EL (cell line): ENCODE measurements around the gene RGS1.

Source experiments
- DNase-seq: peaks from one replicate; pipeline ENCODE4 v3.0.0-alpha.2; 2016

Gene RGS1

GRCh38 chr1:192584866-192585265, 9.3 kb downstream of the RGS1 start:
- no peak for DNase-seq

DNA sequence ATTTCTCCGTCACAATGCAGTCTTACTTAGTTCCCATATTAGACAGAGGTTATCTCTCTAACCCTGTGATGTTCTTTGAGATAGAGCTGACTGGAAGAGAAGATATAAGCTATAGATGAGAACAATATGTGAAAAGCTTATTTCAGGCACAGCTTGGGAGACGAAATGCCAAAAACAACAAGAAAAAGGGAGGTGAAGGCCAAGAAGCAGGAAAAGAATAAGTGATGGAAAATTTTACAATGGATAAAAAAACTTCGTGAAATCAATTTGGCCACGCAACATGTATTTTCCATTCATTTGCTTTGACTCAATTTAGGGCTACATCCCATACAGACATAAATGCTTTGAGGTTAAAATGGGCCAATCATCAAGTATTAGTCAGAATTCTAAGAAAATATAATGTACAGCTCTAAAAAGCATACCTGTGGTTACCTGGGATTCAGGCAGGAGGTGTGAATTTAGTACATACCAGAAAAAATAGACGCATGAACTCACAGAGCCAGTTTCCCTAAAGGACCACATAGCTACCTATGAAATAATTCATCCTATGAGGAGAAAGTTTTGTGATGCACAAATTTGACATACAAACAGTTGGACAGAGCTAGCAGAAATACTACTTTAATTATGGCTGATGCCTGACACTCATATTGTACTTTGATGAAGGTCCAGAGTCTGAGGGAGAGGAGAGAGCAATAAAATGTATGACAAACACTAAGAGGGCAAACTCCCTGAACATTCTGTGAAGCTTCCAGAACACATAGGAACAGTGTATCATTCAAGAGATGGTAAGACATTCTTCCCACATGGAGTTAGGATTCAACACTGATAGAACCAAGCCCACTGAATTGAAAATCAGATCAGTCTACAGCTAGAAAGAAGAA, 12.1 kb downstream of the RGS1 start:
- DNase-seq = no peak

DNA sequence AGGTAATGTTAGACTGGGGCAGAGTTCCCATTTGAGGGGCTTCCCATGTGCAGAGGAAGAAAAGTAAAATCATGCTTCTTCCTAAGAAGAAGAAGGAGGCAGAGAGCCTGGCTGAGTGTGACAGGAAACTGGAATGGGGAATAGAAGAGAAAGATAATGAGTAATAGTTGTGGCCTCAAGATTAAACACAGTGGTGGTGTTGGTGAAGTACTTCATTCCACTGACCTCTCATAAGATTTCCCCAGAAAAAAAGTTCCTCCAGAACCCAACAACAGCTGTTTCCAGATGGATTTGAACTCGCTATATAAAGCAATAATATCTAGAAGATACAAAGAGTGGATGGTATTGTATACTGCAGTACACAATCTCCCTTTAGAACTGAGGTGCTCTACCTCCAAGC, 13.0 kb downstream of the RGS1 start:
- DNase-seq = peak; percentile 30

DNA sequence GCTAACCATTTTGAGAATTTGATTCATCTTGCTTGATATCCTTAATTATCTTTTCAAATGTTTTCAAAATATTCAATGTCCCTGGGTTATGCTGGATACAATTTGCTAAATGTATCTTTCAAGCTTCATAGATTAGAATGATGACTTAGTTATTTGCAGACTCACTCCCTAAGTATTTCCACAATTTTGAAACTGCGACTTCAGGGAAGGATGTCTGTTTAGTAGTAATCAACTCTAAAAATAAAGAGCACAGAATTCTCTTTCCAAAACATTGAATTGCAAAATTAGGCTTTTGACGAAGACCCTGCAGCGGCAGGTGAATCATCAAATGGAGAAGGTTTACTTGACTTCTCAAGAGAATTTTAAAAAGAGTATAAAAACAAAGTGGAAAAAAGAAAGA, 14.2 kb downstream of the RGS1 start:
- DNase-seq = peak; percentile 28

DNA sequence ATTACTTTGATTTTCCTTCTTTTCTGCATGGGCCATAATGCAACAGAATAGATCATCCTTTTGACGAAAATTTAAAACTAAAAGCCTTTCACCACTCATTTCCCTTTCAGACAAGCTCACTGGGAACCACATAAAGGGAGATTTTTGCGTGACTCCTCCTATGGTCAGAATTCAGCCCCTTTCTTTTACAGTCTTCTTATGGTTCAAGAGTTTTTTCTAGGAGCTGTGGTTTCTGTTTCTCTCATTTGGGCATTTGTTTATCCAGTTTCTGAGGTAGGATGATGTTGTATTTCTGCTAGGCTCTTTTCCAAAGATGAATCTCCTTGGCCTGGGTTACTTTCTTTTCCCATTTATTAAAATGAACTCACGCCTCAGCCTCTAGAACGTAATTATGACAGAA, 16.9 kb downstream of the RGS1 start:
- DNase-seq = no peak

- no peak for DNase-seq
Measured at GRCh38 chr1:192592981-192593708, 17.6 kb downstream of the RGS1 start.

GRCh38 chr1:192595299-192595698, 19.7 kb downstream of the RGS1 start:
- DNase-seq = no peak

DNA sequence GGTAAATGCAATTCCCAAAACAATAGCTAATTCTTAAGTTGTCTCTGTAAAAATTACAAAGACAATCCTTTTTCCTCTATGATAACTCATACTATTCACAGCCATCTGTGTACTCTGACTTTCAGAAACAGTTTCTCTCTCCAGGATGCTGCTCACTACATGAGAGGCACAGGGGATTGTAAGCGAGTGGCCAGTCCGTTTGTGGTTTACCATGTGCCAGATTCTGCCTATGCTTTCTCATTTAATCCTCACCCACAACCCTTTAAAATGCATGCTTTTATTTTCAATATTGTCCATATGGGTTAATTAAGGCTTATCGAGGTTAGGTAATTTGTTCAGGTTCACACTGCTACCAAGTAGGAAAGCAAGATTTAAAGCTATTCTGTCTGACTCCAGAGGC, 23.0 kb downstream of the RGS1 start:
- no peak for DNase-seq

DNA sequence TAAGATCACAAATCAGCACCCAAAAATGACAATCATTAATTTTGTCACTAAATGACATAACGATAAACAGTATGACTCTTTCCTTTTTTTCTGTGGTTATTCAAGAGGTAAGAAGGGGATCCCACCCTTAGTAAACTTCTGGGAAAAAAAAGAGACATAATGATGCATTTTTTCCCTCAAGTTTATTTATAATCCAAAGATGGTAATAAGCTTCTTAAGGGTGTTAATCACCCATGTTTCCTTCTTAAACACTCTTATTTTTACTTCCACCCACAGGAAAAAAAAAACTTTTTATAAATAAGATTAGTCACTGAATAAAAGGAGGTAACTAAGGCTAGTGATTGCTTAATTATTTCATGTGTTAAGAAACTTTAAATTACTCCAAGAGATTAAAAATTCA, 24.7 kb downstream of the RGS1 start:
- no peak for DNase-seq

- DNase-seq = no peak
Measured at GRCh38 chr1:192601143-192601542, 25.6 kb downstream of the RGS1 start.

GRCh38 chr1:192601567-192601966, 26.0 kb downstream of the RGS1 start:
- DNase-seq = peak; percentile 7

- DNase-seq = no peak
Measured at GRCh38 chr1:192602757-192603156, 27.2 kb downstream of the RGS1 start.

DNA sequence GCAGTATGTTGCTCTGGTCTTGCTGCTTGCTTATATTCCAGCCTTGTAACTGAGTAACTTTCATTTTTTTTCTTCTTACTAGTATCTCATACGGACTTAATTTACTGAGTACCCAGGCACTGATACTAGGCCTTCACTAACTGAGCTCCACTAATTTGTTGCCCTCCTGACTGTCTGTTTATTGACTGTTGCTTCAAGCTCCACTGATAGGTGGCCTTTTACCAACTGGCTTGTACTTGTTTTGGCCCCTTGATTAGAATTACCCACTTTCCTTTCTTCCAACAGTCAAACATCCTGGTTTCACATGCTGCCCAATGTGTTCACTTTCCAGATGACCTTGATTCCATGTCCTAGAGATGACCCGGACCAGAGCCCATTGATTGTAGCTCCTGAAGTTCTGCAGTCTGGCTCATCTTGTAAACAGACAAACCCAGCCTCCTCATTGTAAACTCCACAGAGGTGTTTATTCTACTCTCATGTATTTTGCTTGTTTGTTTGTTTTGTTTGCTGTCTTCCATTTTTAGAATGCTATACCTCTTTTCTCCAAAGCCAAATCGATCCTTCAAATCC, 27.7 kb downstream of the RGS1 start:
- DNase-seq = no peak

DNA sequence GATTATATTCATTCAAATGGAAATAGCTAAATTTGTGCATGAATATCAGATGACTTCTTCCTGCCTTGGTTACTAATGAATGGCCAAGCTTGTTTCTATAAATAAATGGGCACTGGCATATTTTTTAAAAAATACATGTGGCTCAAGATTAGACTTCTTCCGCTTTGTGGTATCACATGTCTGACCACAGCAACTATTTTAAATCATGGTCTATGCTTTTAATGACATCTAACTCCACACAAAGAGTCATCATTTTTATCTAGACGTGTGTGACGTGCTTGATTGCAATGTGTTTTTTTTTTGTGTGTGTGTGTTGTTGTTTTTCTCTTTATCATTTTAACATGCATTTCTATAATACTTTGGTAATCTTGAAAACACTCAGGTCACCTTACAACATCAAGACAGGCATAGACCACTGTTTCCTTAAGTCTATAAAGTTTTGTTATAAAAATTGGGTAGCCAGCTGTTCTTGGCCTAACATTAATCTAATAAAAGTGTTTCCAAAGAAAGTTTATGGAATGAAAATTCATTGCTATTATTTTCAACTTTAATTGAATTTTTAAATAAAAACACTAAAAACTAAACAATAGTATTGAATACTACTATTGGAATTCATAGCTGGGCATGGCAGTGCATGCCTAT, 29.5 kb downstream of the RGS1 start:
- no peak for DNase-seq

GRCh38 chr1:192608671-192609070, 33.1 kb downstream of the RGS1 start:
- no peak for DNase-seq

DNA sequence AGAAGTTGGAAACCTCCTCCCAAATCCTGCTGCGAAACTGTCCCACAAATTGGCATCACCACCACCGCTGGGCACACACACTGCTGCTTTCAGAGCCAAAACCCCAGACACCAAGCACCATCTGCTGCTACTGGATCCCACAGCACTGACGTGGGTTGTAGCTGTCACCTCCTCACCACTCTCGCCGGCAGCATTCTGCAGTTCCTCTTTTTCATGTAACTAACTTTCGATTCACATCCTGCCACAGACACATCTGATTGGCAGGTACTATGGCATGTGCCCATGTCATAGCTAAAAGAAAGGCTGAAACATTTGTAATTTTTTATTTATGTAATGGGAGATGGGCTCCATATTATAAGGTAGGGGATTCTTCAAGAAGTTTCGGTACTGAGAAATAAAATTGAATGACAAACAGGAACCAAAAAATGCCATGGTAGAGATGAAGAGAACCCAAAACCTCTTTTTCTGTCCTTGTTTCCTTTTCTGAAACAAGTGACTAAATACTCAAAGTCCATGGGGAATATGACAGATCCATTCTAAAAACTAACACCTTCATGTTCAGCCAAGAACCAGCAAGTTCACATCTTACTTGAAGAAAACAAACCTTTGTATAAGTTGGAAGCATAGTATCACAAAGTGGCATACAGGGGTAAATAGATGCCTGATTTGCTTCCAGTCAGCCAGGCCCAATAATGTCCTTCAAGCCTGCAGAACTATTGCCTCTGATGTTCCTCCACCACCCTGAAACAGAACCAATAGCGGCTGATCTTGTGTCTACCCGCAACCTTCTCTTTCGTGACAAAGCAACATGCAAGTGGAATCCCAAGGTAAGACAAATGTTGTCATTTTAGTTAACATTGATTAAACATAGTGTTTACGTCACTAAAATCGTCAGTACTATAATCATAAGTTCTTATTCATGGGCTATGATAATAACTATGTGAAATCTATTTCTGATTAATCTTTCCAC, 33.8 kb downstream of the RGS1 start:
- no peak for DNase-seq

GRCh38 chr1:192610112-192610889, 34.7 kb downstream of the RGS1 start:
- peak; percentile 23 for DNase-seq

- DNase-seq = no peak
Measured at GRCh38 chr1:192615055-192615454, 39.5 kb downstream of the RGS1 start.

GRCh38 chr1:192620071-192620635, 44.6 kb downstream of the RGS1 start:
- DNase-seq = no peak

- DNase-seq = no peak
Measured at GRCh38 chr1:192626366-192627179, 51.0 kb downstream of the RGS1 start.
